Tibial nerve (tissue), 4 donors: ENCODE measurements around the gene STMN3. TPM values are rescaled to one million over a fixed set of nuclear protein-coding genes. Genes with fewer than 3 reads are reported as not detected.

Experiments used
- DNase-seq, 2 donors: peaks; one replicate each; pipeline ENCODE4 v3.0.0-alpha.2; 2019; ENCODE audit warnings: low spot score in 2 of 2
- H3K27ac ChIP-seq, 4 donors: fragments of 200-600 bp; sonication (generic) in 3 of 4; one replicate each; pipeline ENCODE4 v1.5.1; 2017 to 2019; ENCODE audit warnings: mild to moderate bottlenecking in 1 of 4
- H3K27me3 ChIP-seq, 2 donors: fragments of 200-600 bp; sonication (generic) in 1 of 2; one replicate each; pipeline versions ENCODE4 v1.5.1 to v1.6.0; 2017 to 2019
- H3K36me3 ChIP-seq, 3 donors: fragments of 200-600 bp; sonication (generic); one replicate each; pipeline ENCODE4 v1.5.1; 2018 to 2019
- H3K4me1 ChIP-seq, 4 donors: fragments of 200-600 bp; sonication (generic) in 3 of 4; one replicate each; pipeline ENCODE4 v1.5.1; 2017 to 2019
- H3K4me3 ChIP-seq, 4 donors: fragments of 200-600 bp; sonication (generic) in 3 of 4; one replicate each; pipeline ENCODE4 v1.5.1; 2017 to 2019; ENCODE audit warnings: mild to moderate bottlenecking in 1 of 4, moderate library complexity in 1 of 4
- H3K9me3 ChIP-seq, 4 donors: fragments of 200-600 bp; sonication (generic) in 3 of 4; one replicate each; pipeline ENCODE4 v1.5.1; 2017 to 2019
- EP300 ChIP-seq, 2 donors: sonication (generic); formaldehyde crosslinking; IDR thresholded peaks; one replicate each; pipeline ENCODE4 v1.6.1; 2017; ENCODE audit warnings: antibody characterized with exemption in 2 of 2, mild to moderate bottlenecking in 1 of 2
- POLR2A ChIP-seq, 2 donors: fragments of 450-650 bp; IDR thresholded peaks; one replicate each; pipeline ENCODE4 v1.6.1; 2017; ENCODE audit warnings: antibody characterized with exemption in 2 of 2, mild to moderate bottlenecking in 2 of 2, moderate library complexity in 2 of 2
- WGBS, 2 donors: methylation state at CpG; one replicate each; pipeline ENCODE4 v1.1.5; 2018; 5-methylcytosine and 5-hydroxymethylcytosine counted together
- total RNA-seq, 4 donors: library from RNA; depleted of rRNA; stranded (reverse); fragments of >200 nt; gene quantifications; one replicate each; pipeline ENCODE4 v1.1.0, GENCODE V29; 2016
- TF ChIP-seq, protein P1 (sequence below), 5 experiments: fragments of 200-600 bp in 3 of 5; fragments of 450-650 bp in 2 of 5; sonication (generic) in 3 of 5; IDR thresholded peaks; one replicate each; pipeline ENCODE4 v1.5.1; 2016 to 2019; ENCODE audit warnings: antibody characterized with exemption in 5 of 5, mild to moderate bottlenecking in 3 of 5, moderate library complexity in 2 of 5

STMN3 gene
- total RNA-seq, 4 donors from 2014 or later, result 12.3 to 26.4 (median 15.5) TPM

DNA sequence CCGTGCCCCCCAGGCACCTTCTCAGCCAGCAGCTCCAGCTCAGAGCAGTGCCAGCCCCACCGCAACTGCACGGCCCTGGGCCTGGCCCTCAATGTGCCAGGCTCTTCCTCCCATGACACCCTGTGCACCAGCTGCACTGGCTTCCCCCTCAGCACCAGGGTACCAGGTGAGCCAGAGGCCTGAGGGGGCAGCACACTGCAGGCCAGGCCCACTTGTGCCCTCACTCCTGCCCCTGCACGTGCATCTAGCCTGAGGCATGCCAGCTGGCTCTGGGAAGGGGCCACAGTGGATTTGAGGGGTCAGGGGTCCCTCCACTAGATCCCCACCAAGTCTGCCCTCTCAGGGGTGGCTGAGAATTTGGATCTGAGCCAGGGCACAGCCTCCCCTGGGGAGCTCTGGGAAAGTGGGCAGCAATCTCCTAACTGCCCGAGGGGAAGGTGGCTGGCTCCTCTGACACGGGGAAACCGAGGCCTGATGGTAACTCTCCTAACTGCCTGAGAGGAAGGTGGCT, 44.2 kb upstream of the STMN3 start:
- no peaks in the 10 kb centered on the region for H3K27me3 ChIP-seq
- peak overlapping the region in 3 of 4 donors; percentile 4 to 46 (median 19) for H3K27ac ChIP-seq
- peak overlapping the region in 1 of 4 donors; percentile 43 for H3K4me3 ChIP-seq
- no peak for DNase-seq
- TF ChIP-seq EP300 (IDR thresholded peaks at IDR 0.05) (no peak), POLR2A (IDR thresholded peaks at IDR 0.05) (no peak)
- TF ChIP-seq, protein P1, sequence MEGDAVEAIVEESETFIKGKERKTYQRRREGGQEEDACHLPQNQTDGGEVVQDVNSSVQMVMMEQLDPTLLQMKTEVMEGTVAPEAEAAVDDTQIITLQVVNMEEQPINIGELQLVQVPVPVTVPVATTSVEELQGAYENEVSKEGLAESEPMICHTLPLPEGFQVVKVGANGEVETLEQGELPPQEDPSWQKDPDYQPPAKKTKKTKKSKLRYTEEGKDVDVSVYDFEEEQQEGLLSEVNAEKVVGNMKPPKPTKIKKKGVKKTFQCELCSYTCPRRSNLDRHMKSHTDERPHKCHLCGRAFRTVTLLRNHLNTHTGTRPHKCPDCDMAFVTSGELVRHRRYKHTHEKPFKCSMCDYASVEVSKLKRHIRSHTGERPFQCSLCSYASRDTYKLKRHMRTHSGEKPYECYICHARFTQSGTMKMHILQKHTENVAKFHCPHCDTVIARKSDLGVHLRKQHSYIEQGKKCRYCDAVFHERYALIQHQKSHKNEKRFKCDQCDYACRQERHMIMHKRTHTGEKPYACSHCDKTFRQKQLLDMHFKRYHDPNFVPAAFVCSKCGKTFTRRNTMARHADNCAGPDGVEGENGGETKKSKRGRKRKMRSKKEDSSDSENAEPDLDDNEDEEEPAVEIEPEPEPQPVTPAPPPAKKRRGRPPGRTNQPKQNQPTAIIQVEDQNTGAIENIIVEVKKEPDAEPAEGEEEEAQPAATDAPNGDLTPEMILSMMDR (IDR thresholded peaks at IDR 0.05), result no peak
- H3K9me3 ChIP-seq, result no peaks in the 10 kb centered on the region
- H3K36me3 ChIP-seq, result peaks cover 0 to 72% (median 2%) of the 10 kb centered on the region in 3 donors
- H3K4me1 ChIP-seq, result peaks cover 0 to 59% (median 28%) of the 10 kb centered on the region in 4 donors
- WGBS, 2 donors, result 48 to 51% methylated on average over 5 to 7 of the region's 7 CpGs

DNA sequence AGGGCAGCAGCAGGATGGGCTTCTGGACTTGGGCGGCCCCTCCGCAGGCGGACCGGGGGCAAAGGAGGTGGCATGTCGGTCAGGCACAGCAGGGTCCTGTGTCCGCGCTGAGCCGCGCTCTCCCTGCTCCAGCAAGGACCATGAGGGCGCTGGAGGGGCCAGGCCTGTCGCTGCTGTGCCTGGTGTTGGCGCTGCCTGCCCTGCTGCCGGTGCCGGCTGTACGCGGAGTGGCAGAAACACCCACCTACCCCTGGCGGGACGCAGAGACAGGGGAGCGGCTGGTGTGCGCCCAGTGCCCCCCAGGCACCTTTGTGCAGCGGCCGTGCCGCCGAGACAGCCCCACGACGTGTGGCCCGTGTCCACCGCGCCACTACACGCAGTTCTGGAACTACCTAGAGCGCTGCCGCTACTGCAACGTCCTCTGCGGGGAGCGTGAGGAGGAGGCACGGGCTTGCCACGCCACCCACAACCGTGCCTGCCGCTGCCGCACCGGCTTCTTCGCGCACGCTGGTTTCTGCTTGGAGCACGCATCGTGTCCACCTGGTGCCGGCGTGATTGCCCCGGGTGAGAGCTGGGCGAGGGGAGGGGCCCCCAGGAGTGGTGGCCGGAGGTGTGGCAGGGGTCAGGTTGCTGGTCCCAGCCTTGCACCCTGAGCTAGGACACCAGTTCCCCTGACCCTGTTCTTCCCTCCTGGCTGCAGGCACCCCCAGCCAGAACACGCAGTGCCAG, 43.6 kb upstream of the STMN3 start, which contains the start of gene TNFRSF6B:
TSS of gene TNFRSF6B (plus strand) at position 25 of the 729 bp plus-strand sequence. CDS start at position 141, 116 bp downstream.
- no peak for DNase-seq
- WGBS, 2 donors, result 25% methylated on average over 22 of the region's 52 CpGs; no CpG with 5 or more reads in 1 of the 2 donors
- H3K27me3 ChIP-seq, result no peaks in the 10 kb centered on the region
- H3K4me3 ChIP-seq, result peak within 1 kb of the TSS in 2 of 4 donors; percentile 7 to 43
- H3K27ac ChIP-seq, result peak within 1 kb of the TSS in 3 of 4 donors; percentile 19 to 46 (median 43)
- peaks cover 0 to 65% (median 28%) of the 10 kb centered on the region in 4 donors for H3K4me1 ChIP-seq
- H3K9me3 ChIP-seq, result no peaks in the 10 kb centered on the region
- H3K36me3 ChIP-seq, result peaks cover 0 to 73% (median 2%) of the 10 kb centered on the region in 3 donors
- TF ChIP-seq POLR2A (IDR thresholded peaks at IDR 0.05) (no peak), EP300 (IDR thresholded peaks at IDR 0.05) (no peak)
- TF ChIP-seq, protein P1 (IDR thresholded peaks at IDR 0.05), result no peak

DNA sequence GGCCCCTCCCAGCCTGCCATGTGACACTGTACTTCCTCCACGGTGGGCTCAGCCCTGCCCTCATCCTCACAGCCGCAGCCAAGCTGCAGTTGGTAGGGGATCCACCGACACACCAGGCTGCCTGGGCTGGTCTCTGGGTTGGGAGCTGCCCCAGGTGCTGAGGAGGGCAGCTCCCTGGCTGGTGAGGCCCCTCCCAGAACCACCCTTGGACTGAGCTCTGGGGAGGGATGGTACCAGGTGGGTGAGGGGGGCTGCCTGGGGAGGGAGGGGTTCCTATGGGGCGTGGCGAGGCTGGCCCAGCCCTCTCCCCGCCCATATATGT, 43.0 kb upstream of the STMN3 start:
- no peaks in the 10 kb centered on the region for H3K27me3 ChIP-seq
- TF ChIP-seq POLR2A (IDR thresholded peaks at IDR 0.05), result no peak
- TF ChIP-seq, protein P1 (IDR thresholded peaks at IDR 0.05), result no peak
- no peak for TF ChIP-seq EP300 (IDR thresholded peaks at IDR 0.05)
- peak overlapping the region in 1 of 4 donors; percentile 46 for H3K27ac ChIP-seq
- peaks cover 0 to 67% (median 28%) of the 10 kb centered on the region in 4 donors for H3K4me1 ChIP-seq
- no peak for DNase-seq
- peak overlapping the region in 1 of 4 donors; percentile 43 for H3K4me3 ChIP-seq
- WGBS, 2 donors, result 0 to 23% methylated on average over 1 to 3 of the region's 6 CpGs
- H3K36me3 ChIP-seq, result peaks cover 0 to 72% (median 2%) of the 10 kb centered on the region in 3 donors
- H3K9me3 ChIP-seq, result no peaks in the 10 kb centered on the region

DNA sequence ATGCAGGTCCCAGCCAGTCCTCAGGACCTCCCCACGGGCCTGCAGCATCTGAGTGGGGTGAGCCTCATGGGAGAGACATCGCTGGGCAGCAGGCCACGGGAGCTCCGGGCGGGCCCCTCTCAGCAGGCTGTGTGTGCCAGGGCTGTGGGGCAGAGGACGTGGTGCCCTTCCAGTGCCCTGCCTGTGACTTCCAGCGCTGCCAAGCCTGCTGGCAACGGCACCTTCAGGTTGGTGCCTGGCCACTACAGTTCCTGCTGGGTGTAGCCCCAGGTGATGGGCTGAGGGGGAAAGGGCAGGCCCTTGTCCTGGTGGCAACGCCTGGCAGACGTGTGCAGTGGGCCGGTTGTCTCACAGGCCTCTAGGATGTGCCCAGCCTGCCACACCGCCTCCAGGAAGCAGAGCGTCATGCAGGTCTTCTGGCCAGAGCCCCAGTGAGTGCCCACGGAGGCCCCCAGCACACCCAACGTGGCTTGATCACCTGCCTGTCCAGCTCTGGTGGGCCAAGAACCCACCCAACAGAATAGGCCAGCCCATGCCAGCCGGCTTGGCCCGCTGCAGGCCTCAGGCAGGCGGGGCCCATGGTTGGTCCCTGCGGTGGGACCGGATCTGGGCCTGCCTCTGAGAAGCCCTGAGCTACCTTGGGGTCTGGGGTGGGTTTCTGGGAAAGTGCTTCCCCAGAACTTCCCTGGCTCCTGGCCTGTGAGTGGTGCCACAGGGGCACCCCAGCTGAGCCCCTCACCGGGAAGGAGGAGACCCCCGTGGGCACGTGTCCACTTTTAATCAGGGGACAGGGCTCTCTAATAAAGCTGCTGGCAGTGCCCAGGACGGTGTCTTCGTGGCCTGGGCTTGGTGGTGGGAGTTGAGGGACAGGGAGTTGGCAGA, 42.4 kb upstream of the STMN3 start:
- no peaks in the 10 kb centered on the region for H3K9me3 ChIP-seq
- peak overlapping the region in 2 of 4 donors; percentile 43 to 46 for H3K27ac ChIP-seq
- peaks cover 0 to 72% (median 2%) of the 10 kb centered on the region in 3 donors for H3K36me3 ChIP-seq
- no peaks in the 10 kb centered on the region for H3K27me3 ChIP-seq
- H3K4me3 ChIP-seq, result no peak overlapping the region
- TF ChIP-seq POLR2A (IDR thresholded peaks at IDR 0.05) (no peak), EP300 (IDR thresholded peaks at IDR 0.05) (no peak)
- TF ChIP-seq, protein P1 (IDR thresholded peaks at IDR 0.05), result no peak
- peaks cover 0 to 73% (median 28%) of the 10 kb centered on the region in 4 donors for H3K4me1 ChIP-seq
- 75 to 78% methylated on average over 14 to 18 of the region's 25 CpGs for WGBS, 2 donors
- no peak for DNase-seq
